A673 (cell line): ENCODE results near the gene RAB9B. TPM values are rescaled to one million over a fixed set of nuclear protein-coding genes. Genes with fewer than 3 reads are reported as not detected.

Experiments
- BruUV-seq: library from RNA; stranded (reverse); fragments of 400-500 nt; replicated peaks from 2 replicates; lab custom pipeline; 2021; lab: Mats Ljungman, UMichigan
- CTCF ChIA-PET: fragments of 300-600 bp; sonication (Branson Sonifier 250); formaldehyde crosslinking; loops from one replicate; lab custom pipeline; 2022; ENCODE audit warnings: antibody characterized with exemption; lab: Charles Lee
- POLR2A ChIA-PET: fragments of 300-600 bp; sonication (Branson Sonifier 250); formaldehyde crosslinking; loops from one replicate; lab custom pipeline; 2022; ENCODE audit warnings: antibody characterized with exemption; ENCODE audit not compliant: low non-redundant PET; lab: Charles Lee
- DNase-seq: peaks from one replicate; pipeline ENCODE4 v3.0.0-alpha.2; 2015; ENCODE audit warnings: low spot score
- H3K27ac ChIP-seq: fragments of 200-600 bp; sonication (generic); 2 replicates; pipeline ENCODE4 v1.5.1; 2016; ENCODE audit warnings: mixed run types, low read depth, mild to moderate bottlenecking, mixed read lengths, antibody characterized with exemption, low read length; ENCODE audit not compliant: poor library complexity, severe bottlenecking
- H3K27me3 ChIP-seq: fragments of 200-600 bp; sonication (generic); replicated peaks from 2 replicates; pipeline ENCODE4 v1.6.1; 2017; ENCODE audit warnings: mixed run types, low read depth, mild to moderate bottlenecking, mixed read lengths, antibody characterized with exemption, low read length; ENCODE audit not compliant: insufficient read depth, poor library complexity
- H3K36me3 ChIP-seq: fragments of 200-600 bp; sonication (generic); 2 replicates; pipeline ENCODE4 v1.6.1; 2016; ENCODE audit warnings: mixed run types, mild to moderate bottlenecking, mixed read lengths, antibody characterized with exemption, low read length; ENCODE audit not compliant: insufficient read depth, poor library complexity, severe bottlenecking
- H3K4me1 ChIP-seq: fragments of 200-600 bp; sonication (generic); 2 replicates; pipeline ENCODE4 v1.6.1; 2017; ENCODE audit warnings: mixed run types, mild to moderate bottlenecking, mixed read lengths, antibody characterized with exemption, low read length; ENCODE audit not compliant: insufficient read depth, poor library complexity, severe bottlenecking
- H3K4me3 ChIP-seq: fragments of 200-600 bp; sonication (generic); 2 replicates; pipeline ENCODE4 v1.5.1; 2016; ENCODE audit warnings: low read depth, mixed run types, mild to moderate bottlenecking, mixed read lengths, low read length; ENCODE audit not compliant: poor library complexity, severe bottlenecking
- H3K9me3 ChIP-seq: fragments of 200-600 bp; sonication (generic); 2 replicates; pipeline ENCODE4 v1.6.1; 2016; ENCODE audit warnings: mixed run types, low read depth, mild to moderate bottlenecking, mixed read lengths, antibody characterized with exemption, low read length; ENCODE audit not compliant: poor library complexity, severe bottlenecking
- EZH2 ChIP-seq: fragments of 200-600 bp; sonication (generic); IDR thresholded peaks from 2 replicates; pipeline ENCODE4 v1.6.1; 2017; ENCODE audit warnings: borderline replicate concordance, low read depth, mild to moderate bottlenecking, mixed read lengths, antibody characterized with exemption, low read length; ENCODE audit not compliant: poor library complexity, severe bottlenecking
- intact Hi-C: fragments of 100-400 bp; cut with micrococcal nuclease; formaldehyde crosslinking; loops from one replicate; pipeline ENCODE4 v1.10.0; 2022; ENCODE audit not compliant: unreplicated experiment
- total RNA-seq: library from RNA; stranded (reverse); gene quantifications from 2 replicates; pipeline ENCODE4 v1.2.3, GENCODE V29; 2021
- TF ChIP-seq, protein P1 (sequence below): fragments of 300-800, 200-600 bp; sonication (generic); conservative IDR thresholded peaks from 2 replicates; pipeline ENCODE4 v1.5.1; 2017; ENCODE audit warnings: low read depth, mild to moderate bottlenecking, antibody characterized with exemption, low read length, moderate library complexity, mixed read lengths

The RAB9B gene
- total RNA-seq, 1 experiment from 2014 or later = 0.67 TPM

DNA sequence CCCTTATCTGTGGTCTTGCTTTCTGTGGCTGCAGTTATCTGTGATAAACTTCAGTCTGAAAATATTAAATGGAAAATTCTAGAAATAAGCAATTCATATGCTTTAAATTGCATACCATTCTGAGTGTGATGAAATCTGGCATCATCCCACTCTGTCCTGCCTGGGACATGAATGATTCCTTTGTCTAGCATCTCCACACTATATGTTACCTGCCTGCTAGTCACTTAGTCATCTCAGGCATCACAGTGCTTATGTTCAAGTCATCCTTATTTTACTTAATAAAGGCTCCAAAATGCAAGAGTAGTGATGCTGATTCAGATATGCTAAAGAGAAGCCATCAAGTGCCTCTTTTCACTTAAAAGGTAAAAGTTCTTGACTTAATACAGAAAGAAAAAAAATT is 14.3 kb upstream of the RAB9B start:
- ChIA-PET CTCF (no interaction called here), POLR2A (no interaction called here)
- H3K27ac ChIP-seq = no peak overlapping the region
- no peaks in the 10 kb centered on the region for H3K27me3 ChIP-seq
- H3K9me3 ChIP-seq = no peaks in the 10 kb centered on the region
- intact Hi-C loops = loop anchor here (5.0 kb wide), 2 partner anchors 166 to 426 kb away; partner anchors contain the start of gene H2BW1
- H3K4me3 ChIP-seq = no peak overlapping the region
- H3K36me3 ChIP-seq = no peaks in the 10 kb centered on the region
- no TSS peak for BruUV-seq
- no peaks in the 10 kb centered on the region for H3K4me1 ChIP-seq
- TF ChIP-seq, protein P1, sequence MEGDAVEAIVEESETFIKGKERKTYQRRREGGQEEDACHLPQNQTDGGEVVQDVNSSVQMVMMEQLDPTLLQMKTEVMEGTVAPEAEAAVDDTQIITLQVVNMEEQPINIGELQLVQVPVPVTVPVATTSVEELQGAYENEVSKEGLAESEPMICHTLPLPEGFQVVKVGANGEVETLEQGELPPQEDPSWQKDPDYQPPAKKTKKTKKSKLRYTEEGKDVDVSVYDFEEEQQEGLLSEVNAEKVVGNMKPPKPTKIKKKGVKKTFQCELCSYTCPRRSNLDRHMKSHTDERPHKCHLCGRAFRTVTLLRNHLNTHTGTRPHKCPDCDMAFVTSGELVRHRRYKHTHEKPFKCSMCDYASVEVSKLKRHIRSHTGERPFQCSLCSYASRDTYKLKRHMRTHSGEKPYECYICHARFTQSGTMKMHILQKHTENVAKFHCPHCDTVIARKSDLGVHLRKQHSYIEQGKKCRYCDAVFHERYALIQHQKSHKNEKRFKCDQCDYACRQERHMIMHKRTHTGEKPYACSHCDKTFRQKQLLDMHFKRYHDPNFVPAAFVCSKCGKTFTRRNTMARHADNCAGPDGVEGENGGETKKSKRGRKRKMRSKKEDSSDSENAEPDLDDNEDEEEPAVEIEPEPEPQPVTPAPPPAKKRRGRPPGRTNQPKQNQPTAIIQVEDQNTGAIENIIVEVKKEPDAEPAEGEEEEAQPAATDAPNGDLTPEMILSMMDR = no peak
- TF ChIP-seq EZH2 = no peak
- no peak for DNase-seq

DNA sequence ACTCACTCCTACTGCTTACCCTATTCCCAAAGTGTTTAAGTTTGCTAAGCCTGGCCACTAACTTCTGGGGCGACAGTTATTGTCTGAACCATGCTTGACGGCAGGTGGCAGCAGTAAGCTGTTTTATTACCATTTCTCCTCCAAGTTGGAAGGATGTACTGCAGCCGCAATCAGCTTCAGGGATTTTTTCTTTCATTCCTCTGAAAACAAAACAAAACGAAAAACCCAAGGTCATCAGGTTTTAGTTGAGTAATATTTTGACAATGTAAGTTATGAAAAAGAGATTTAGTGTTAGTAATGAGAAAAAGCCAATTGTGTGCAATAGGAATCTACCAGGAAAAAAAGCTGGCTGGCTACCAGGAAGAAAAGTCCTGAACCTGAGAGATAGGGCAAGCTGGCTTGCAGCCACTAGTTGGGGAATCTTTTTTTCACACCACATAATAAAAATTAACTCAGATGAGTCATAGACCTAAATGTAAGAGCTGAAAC is 13.2 kb upstream of the RAB9B start:
- intact Hi-C loops = loop anchor here (2.0 to 5.0 kb wide), 3 partner anchors 167 to 427 kb away; partner anchors contain the start of gene H2BW1
- TF ChIP-seq, protein P1 = peak; percentile 80
- no peak for TF ChIP-seq EZH2
- peak; percentile 64 for DNase-seq
- POLR2A ChIA-PET = no interaction called here
- no peaks in the 10 kb centered on the region for H3K27me3 ChIP-seq
- CTCF ChIA-PET = interaction anchor here (0.6 to 1.2 kb wide), 4 partner anchors 10 to 322 kb away, joined by 3 to 7 read pairs (median 5); no protein-coding TSS in a partner anchor
- no peaks in the 10 kb centered on the region for H3K9me3 ChIP-seq
- H3K36me3 ChIP-seq = no peaks in the 10 kb centered on the region
- no peak overlapping the region for H3K27ac ChIP-seq
- H3K4me3 ChIP-seq = no peak overlapping the region
- no TSS peak for BruUV-seq
- no peaks in the 10 kb centered on the region for H3K4me1 ChIP-seq

DNA sequence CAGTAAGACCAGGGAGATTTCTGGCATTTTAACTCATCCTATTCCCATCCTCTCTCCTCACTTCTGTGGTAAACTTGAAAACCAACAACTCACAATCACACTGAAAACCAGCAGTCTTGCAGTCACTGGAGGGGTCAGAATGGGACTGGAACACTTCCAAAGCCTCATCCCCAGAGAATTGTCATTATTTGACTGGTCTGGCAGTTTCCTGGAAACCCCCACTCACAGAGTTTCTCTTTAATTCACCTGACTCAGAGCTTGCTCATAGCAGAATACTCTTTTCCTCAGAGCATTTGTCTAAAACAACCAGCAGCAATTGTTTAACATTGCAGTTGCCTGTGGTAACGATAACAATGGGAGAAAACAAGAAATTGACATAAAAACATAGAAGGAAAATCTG is 7.3 kb upstream of the RAB9B start:
- no TSS peak for BruUV-seq
- ChIA-PET CTCF (no interaction called here), POLR2A (no interaction called here)

More for the DNA sequence above, 7.3 kb upstream of the RAB9B start:
- intact Hi-C loops = no loop called here
- Histone ChIP-seq H3K4me1 (no peaks in the 10 kb centered on the region), H3K4me3 (no peak overlapping the region), H3K27me3 (peaks cover 4% of the 10 kb centered on the region), H3K36me3 (no peaks in the 10 kb centered on the region), H3K27ac (no peak overlapping the region), H3K9me3 (no peaks in the 10 kb centered on the region)
- TF ChIP-seq, protein P1 = no peak
- TF ChIP-seq EZH2 = no peak
- no peak for DNase-seq
